Stimulated activated CD4-positive, alpha-beta T cell treated with anti-CD3 and anti-CD28 coated beads, Interleukin-2, amount 100 ng/mL, for 4 hours (primary cell): ENCODE measurements around the gene SLC33A1.

Experiments
- DNase-seq: peaks from one replicate; pipeline ENCODE4 v3.0.0-alpha.2; 2020; ENCODE audit warnings: low read depth

SLC33A1 gene

DNA sequence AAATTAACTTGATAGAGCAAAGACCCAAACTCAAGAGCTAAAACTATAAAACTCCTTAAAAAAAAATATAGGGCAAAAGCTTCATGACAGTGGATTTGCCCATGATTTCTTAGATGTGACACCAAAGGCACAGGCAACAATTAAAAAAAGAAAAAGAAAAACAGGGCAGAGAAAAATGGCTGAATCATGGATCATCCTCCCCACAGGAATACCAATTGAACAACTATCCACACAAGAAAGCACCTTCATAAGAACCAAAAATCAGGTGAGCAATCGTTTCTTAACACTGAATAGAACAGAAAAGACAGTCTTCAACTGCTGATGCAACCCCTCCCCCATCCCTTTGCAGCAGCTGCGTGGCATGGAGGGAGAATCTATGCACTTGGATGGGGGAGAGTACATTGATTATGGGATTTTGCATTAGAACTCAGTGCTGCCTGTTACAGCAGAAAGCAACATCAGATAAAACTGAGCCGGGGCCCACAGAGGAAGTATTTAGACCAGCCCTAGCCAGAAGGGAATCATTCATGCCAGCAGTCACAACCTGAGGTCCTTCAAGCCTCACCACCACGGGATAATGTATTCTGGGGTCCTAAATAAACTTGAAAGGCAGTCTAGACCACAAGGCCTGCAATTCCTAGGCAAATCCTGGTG, 63.8 kb downstream of the SLC33A1 start:
- DNase-seq, result no peak

GRCh38 chr3:155785662-155786295, 68.4 kb downstream of the SLC33A1 start:
- no peak for DNase-seq

GRCh38 chr3:155782390-155782953, 71.8 kb downstream of the SLC33A1 start:
- no peak for DNase-seq

DNA sequence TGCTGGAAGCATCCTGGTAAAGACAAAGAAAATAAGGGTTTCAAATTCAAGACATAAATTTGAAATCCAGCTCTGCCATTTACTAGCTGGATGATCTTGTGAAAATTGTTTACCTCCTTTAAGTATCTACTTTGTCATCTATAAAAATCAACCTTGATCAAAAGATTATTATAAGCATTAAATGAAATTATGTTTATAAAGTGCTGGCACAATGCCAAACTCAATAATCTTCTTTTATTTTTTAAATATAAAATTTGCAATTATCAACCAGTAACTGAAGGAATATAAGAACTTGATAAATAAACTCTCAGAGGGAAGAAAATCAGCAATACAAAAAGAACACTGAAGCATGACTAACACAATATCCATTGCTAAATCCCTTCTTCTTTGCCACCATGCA, 73.9 kb downstream of the SLC33A1 start:
- DNase-seq, result no peak

DNA sequence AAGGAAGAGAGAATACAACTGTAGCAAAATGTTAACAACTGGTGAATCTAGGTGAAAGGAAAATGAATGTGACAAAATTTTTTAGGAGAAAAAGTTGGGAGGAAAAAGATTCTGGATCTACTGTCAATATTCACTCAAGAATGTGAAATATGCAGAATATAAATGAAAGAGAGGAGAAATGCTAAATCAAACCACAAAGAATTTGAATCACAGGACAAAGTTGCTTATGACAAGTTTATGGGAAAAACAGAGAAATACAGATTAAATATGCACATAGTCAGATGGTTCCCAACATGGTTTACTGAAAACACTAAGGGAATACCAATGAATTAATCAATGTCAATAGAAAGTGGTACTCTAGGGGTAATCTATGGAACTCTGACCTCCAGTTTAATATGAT, 75.8 kb downstream of the SLC33A1 start:
- DNase-seq, result no peak

DNA sequence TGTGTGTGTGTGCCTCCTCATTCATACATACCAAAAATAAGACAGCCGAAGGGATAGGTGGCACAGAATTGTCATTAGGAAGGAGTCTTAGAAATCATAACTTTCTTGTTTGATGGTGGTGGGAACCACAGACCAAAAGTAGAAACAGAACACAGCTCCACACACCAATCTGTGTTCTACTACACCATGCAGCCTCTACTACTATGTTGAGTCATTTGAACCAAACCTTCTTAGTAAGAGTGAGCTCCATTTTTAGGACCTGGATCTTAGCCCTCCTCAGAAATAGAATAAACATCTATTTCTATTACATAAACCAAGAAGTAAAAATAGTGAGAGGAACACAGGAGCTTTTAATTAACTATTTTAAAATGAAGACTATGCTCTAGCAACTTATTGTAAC, 81.4 kb downstream of the SLC33A1 start:
- no peak for DNase-seq

GRCh38 chr3:155771126-155771525, 83.1 kb downstream of the SLC33A1 start:
- DNase-seq, result no peak
